B cell (primary cell): ENCODE results near the gene KSR2. TPM values are rescaled to one million over a fixed set of nuclear protein-coding genes. Genes with fewer than 3 reads are reported as not detected.

Source experiments
- ATAC-seq: fragments of 200-7000 bp; cut with Tn5 transposase; one replicate; pipeline ENCODE4 v1.10.0; 2021; ENCODE audit warnings: low read depth, mild to moderate bottlenecking, moderate number of reproducible peaks, moderate library complexity
- CTCF ChIA-PET: fragments of 350-600 bp; sonication (Branson Sonifier 250); formaldehyde crosslinking; loops from one replicate; lab custom pipeline; 2021; ENCODE audit warnings: antibody characterized with exemption, inconsistent platforms; lab: Charles Lee
- POLR2A ChIA-PET: fragments of 350-600 bp; sonication (Branson Sonifier 250); formaldehyde crosslinking; loops from one replicate; lab custom pipeline; 2021; ENCODE audit warnings: antibody characterized with exemption; lab: Charles Lee
- DNase-seq: peaks from one replicate; pipeline ENCODE4 v3.0.0; 2013
- H2AFZ ChIP-seq: 2 replicates; pipeline ENCODE4 v1.6.1; 2012; ENCODE audit warnings: mild to moderate bottlenecking, low read depth, low read length; ENCODE audit not compliant: insufficient read depth, poor library complexity, severe bottlenecking
- H3K27ac ChIP-seq, 2 donors: 1 replicate in 1 of 2; 2 replicates in 1 of 2; pipeline ENCODE4 v1.5.1; 2012 to 2013; ENCODE audit warnings: low read length in 2 of 2, mild to moderate bottlenecking in 2 of 2, moderate library complexity in 1 of 2
- H3K27me3 ChIP-seq, 4 experiments: fragments of 200-600 bp in 1 of 4; sonication (generic) in 1 of 4; replicated peaks in 1 of 4; 1 replicate in 2 of 4; 2 replicates in 2 of 4; pipeline versions ENCODE4 v1.6.1 to v1.7.0; 2013 to 2016; ENCODE audit warnings: low read length in 3 of 4, mild to moderate bottlenecking in 2 of 4, mixed read lengths in 1 of 4, moderate library complexity in 1 of 4; ENCODE audit not compliant: insufficient read depth in 4 of 4, control insufficient read depth in 3 of 4; ENCODE audit errors: control extremely low read depth in 1 of 4
- H3K36me3 ChIP-seq, 2 experiments: replicated peaks in 1 of 2; 1 replicate in 1 of 2; 2 replicates in 1 of 2; pipeline versions ENCODE4 v1.6.1 to v1.7.1; 2013; ENCODE audit warnings: low read length in 1 of 2; ENCODE audit not compliant: insufficient read depth in 2 of 2, control insufficient read depth in 1 of 2; ENCODE audit errors: control extremely low read depth in 1 of 2, extremely low read depth in 1 of 2
- H3K4me1 ChIP-seq, 2 donors: fragments of 200-600 bp in 1 of 2; sonication (generic) in 1 of 2; 1 replicate in 1 of 2; 2 replicates in 1 of 2; pipeline versions ENCODE4 v1.5.1 to v1.6.1; 2013 to 2017; ENCODE audit warnings: low read length in 2 of 2; ENCODE audit not compliant: control insufficient read depth in 2 of 2, insufficient read depth in 2 of 2
- H3K4me2 ChIP-seq: replicated peaks from 2 replicates; pipeline ENCODE3; 2012; ENCODE audit warnings: mild to moderate bottlenecking, low read depth, low read length; ENCODE audit not compliant: poor library complexity, severe bottlenecking
- H3K4me3 ChIP-seq, 5 experiments: fragments of 200-600 bp in 1 of 5; sonication (generic) in 1 of 5; 1 replicate in 3 of 5; 2 replicates in 2 of 5; pipeline versions ENCODE4 v1.5.1 to v1.7.0; 2011 to 2016; ENCODE audit warnings: low read length in 4 of 5, mild to moderate bottlenecking in 4 of 5, low read depth in 2 of 5, control low read depth in 1 of 5, moderate library complexity in 1 of 5; ENCODE audit not compliant: insufficient read depth in 1 of 5; ENCODE audit errors: control extremely low read depth in 1 of 5, extremely low read depth in 1 of 5
- H3K79me2 ChIP-seq: fragments of 200-600 bp; sonication (generic); one replicate; pipeline ENCODE4 v1.6.0; 2016; ENCODE audit warnings: low read length; ENCODE audit not compliant: control insufficient read depth, insufficient read depth
- H3K9ac ChIP-seq: fragments of 200-600 bp; sonication (generic); 2 replicates; pipeline ENCODE4 v1.6.1; 2017; ENCODE audit warnings: mild to moderate bottlenecking, low read length, moderate library complexity
- H3K9me3 ChIP-seq, 3 donors: one replicate each; pipeline versions ENCODE4 v1.6.1 to v1.7.1; 2013; ENCODE audit warnings: low read length in 2 of 3; ENCODE audit not compliant: control insufficient read depth in 2 of 3, insufficient read depth in 1 of 3; ENCODE audit errors: control extremely low read depth in 1 of 3
- H4K20me1 ChIP-seq: 2 replicates; pipeline ENCODE4 v1.6.0; 2012; ENCODE audit warnings: mild to moderate bottlenecking, low read length; ENCODE audit not compliant: insufficient read depth, control insufficient read depth, poor library complexity, severe bottlenecking
- H3K27ac Mint-ChIP-seq: one replicate; pipeline ENCODE4 v1.8.0; 2021; ENCODE audit warnings: mixed read lengths
- H3K27me3 Mint-ChIP-seq: one replicate; pipeline ENCODE4 v1.8.0; 2021; ENCODE audit warnings: mixed read lengths
- H3K4me1 Mint-ChIP-seq: one replicate; pipeline ENCODE4 v1.8.0; 2021; ENCODE audit warnings: mixed read lengths
- H3K4me3 Mint-ChIP-seq: one replicate; pipeline ENCODE4 v1.8.0; 2021; ENCODE audit warnings: mixed read lengths
- H3K9me3 Mint-ChIP-seq: one replicate; pipeline ENCODE4 v1.8.0; 2022; ENCODE audit warnings: mixed read lengths; ENCODE audit not compliant: insufficient read depth
- EZH2 ChIP-seq: IDR thresholded peaks from 2 replicates; pipeline ENCODE4 v1.6.1; 2012; ENCODE audit warnings: borderline replicate concordance, low read depth, mild to moderate bottlenecking, moderate library complexity, low read length; ENCODE audit not compliant: insufficient read depth, poor library complexity, severe bottlenecking
- WGBS: methylation state at CpG from one replicate; pipeline ENCODE4 v1.1.5; 2013; ENCODE audit warnings: missing lambda C conversion rate; ENCODE audit not compliant: insufficient coverage; 5-methylcytosine and 5-hydroxymethylcytosine counted together
- intact Hi-C: fragments of 100-400 bp; cut with micrococcal nuclease; formaldehyde crosslinking; loops from one replicate; pipeline ENCODE4 v1.10.0; 2022
- polyA plus RNA-seq: library from polyadenylated mRNA; depleted of rRNA; stranded (reverse); fragments of >200 nt; gene quantifications from 2 replicates; pipeline ENCODE4 v1.2.3, GENCODE V29; 2012
- total RNA-seq, 2 donors: library from RNA; stranded (reverse); fragments of 120-200 nt in 1 of 2; gene quantifications; 1 replicate in 1 of 2; 2 replicates in 1 of 2; pipeline versions ENCODE4 v1.2.3 to v1.2.4, GENCODE V29; 2013 to 2022
- TF ChIP-seq, protein P1 (sequence below): fragments of 200-600 bp; IDR thresholded peaks from one replicate; pipeline ENCODE4 v1.8.0; 2022; ENCODE audit warnings: antibody characterized with exemption, mild to moderate bottlenecking

KSR2 gene
- total and polyA plus RNA-seq, 2 donors (not counting 1 experiment from before 2014, with no cell fraction given), result not detected

DNA sequence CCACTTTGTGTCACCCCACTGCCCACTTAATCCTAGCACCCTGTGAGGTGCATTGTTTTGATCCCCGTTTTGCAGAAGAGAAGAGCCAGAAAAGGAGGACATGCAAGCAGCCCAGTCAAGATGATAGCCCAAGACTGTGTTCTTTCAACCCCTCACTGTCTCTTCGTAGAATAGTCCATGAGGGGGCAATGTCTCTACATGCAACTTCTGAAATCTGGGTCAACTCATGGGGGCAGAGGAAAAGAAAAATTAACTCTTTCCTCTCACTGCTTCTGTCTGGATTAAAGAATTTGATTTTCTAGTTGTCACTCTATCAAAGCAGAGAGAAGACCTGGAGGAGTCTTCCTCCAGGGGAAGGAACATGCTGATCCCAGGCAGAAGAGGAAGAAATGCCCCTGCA is 377.8 kb downstream of the KSR2 start:
- H3K4me1 ChIP-seq, result no peaks in the 10 kb centered on the region
- no peak overlapping the region for H3K27ac ChIP-seq
- no peaks in the 10 kb centered on the region for H3K4me1 Mint-ChIP-seq
- H2AFZ ChIP-seq, result no peak overlapping the region
- CTCF ChIA-PET, result no interaction called here
- no peak overlapping the region for H3K4me3 ChIP-seq
- no peaks in the 10 kb centered on the region for H3K79me2 ChIP-seq
- WGBS, result 50% methylated on average over 1 of the region's 2 CpGs
- ATAC-seq, result no peak
- no peaks in the 10 kb centered on the region for H3K36me3 ChIP-seq
- intact Hi-C loops, result no loop called here
- no peak overlapping the region for H3K9ac ChIP-seq
- no peak overlapping the region for H3K4me3 Mint-ChIP-seq
- H4K20me1 ChIP-seq, result no peaks in the 10 kb centered on the region
- peaks cover 3% of the 10 kb centered on the region for H3K9me3 Mint-ChIP-seq
- TF ChIP-seq EZH2, result no peak
- TF ChIP-seq, protein P1, sequence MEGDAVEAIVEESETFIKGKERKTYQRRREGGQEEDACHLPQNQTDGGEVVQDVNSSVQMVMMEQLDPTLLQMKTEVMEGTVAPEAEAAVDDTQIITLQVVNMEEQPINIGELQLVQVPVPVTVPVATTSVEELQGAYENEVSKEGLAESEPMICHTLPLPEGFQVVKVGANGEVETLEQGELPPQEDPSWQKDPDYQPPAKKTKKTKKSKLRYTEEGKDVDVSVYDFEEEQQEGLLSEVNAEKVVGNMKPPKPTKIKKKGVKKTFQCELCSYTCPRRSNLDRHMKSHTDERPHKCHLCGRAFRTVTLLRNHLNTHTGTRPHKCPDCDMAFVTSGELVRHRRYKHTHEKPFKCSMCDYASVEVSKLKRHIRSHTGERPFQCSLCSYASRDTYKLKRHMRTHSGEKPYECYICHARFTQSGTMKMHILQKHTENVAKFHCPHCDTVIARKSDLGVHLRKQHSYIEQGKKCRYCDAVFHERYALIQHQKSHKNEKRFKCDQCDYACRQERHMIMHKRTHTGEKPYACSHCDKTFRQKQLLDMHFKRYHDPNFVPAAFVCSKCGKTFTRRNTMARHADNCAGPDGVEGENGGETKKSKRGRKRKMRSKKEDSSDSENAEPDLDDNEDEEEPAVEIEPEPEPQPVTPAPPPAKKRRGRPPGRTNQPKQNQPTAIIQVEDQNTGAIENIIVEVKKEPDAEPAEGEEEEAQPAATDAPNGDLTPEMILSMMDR, result no peak
- DNase-seq, result no peak
- H3K27me3 Mint-ChIP-seq, result peaks cover 19% of the 10 kb centered on the region
- no peak overlapping the region for H3K27ac Mint-ChIP-seq
- no peaks in the 10 kb centered on the region for H3K27me3 ChIP-seq
- peaks cover 0 to 5% (median 2%) of the 10 kb centered on the region in 3 donors for H3K9me3 ChIP-seq
- no peak overlapping the region for H3K4me2 ChIP-seq
- POLR2A ChIA-PET, result no interaction called here

DNA sequence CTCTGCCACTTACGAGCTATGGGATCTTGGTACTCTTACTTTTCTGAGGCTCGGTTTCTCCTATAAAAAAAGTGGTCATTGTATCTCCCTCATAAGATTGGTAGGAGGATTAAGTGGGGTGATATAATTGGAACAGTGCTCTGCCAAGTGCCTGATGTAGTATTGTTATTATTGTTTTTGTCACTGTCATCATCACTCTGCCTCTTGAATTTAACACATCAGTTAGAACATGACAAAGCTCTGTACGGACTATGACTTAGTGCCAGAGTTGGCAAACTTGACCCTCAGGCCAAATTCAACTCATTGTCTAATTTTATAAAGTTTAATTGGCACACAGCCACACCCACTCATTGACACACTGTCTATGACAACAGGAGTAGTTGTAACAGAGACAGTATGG is 378.4 kb downstream of the KSR2 start:
- CTCF ChIA-PET, result no interaction called here
- no peak overlapping the region for H3K9ac ChIP-seq

More for the DNA sequence above, 378.4 kb downstream of the KSR2 start:
- no peak overlapping the region for H3K27ac Mint-ChIP-seq
- Histone ChIP-seq H3K27ac (no peak overlapping the region), H3K4me1 (no peaks in the 10 kb centered on the region), H3K4me2 (no peak overlapping the region), H3K79me2 (no peaks in the 10 kb centered on the region), H3K9me3 (peaks cover 0 to 5% (median 2%) of the 10 kb centered on the region in 3 donors), H3K4me3 (no peak overlapping the region), H4K20me1 (no peaks in the 10 kb centered on the region), H2AFZ (no peak overlapping the region), H3K27me3 (no peaks in the 10 kb centered on the region), H3K36me3 (no peaks in the 10 kb centered on the region)
- no peak overlapping the region for H3K4me3 Mint-ChIP-seq
- peaks cover 3% of the 10 kb centered on the region for H3K9me3 Mint-ChIP-seq
- no CpG with 5 or more reads among the region's 3 CpGs for WGBS
- DNase-seq, result no peak
- ATAC-seq, result no peak
- H3K27me3 Mint-ChIP-seq, result peaks cover 22% of the 10 kb centered on the region
- no peak for TF ChIP-seq EZH2
- TF ChIP-seq, protein P1, result no peak
- intact Hi-C loops, result no loop called here
- H3K4me1 Mint-ChIP-seq, result no peaks in the 10 kb centered on the region
- POLR2A ChIA-PET, result no interaction called here
